Epithelial cell of esophagus (primary cell): Measurements from ENCODE around the gene LRG1.

Source experiments
- DNase-seq: peaks from one replicate; pipeline ENCODE4 v3.0.0; 2010; ENCODE audit warnings: low read depth
- H3K4me3 ChIP-seq: 2 replicates; pipeline ENCODE4 v1.5.1; 2011; ENCODE audit warnings: mild to moderate bottlenecking, low read length, control low read depth
- CTCF ChIP-seq: IDR thresholded peaks from 2 replicates; pipeline ENCODE4 v1.5.1; 2011; ENCODE audit warnings: low read depth, mild to moderate bottlenecking, low read length, control low read depth, inconsistent platforms; ENCODE audit not compliant: insufficient read depth; ENCODE audit errors: missing control alignments

The LRG1 gene

GRCh38 chr19:4550479-4551050 is 10.7 kb upstream of the LRG1 start:
- H3K4me3 ChIP-seq, result no peak overlapping the region
- no peak for DNase-seq
- no peak for TF ChIP-seq CTCF

- no peak for DNase-seq
- H3K4me3 ChIP-seq, result no peak overlapping the region
- no peak for TF ChIP-seq CTCF
Observed at GRCh38 chr19:4550018-4550417, 10.2 kb upstream of the LRG1 start.

- no peak for TF ChIP-seq CTCF
- H3K4me3 ChIP-seq, result no peak overlapping the region
- no peak for DNase-seq
Observed at GRCh38 chr19:4548238-4548584, 8.4 kb upstream of the LRG1 start.

GRCh38 chr19:4547303-4548237 is 7.7 kb upstream of the LRG1 start:
- DNase-seq, result peak; percentile 22

GRCh38 chr19:4543842-4544647 is 4.2 kb upstream of the LRG1 start:
- H3K4me3 ChIP-seq, result no peak overlapping the region

More at GRCh38 chr19:4547303-4548237, 7.7 kb upstream of the LRG1 start:
- peak; percentile 45 for TF ChIP-seq CTCF
- no peak overlapping the region for H3K4me3 ChIP-seq

More at GRCh38 chr19:4543842-4544647, 4.2 kb upstream of the LRG1 start:
- TF ChIP-seq CTCF, result no peak
- DNase-seq, result no peak
